WTC11 (cell line): ENCODE data around the gene SPOCK2. TPM values are rescaled to one million over a fixed set of nuclear protein-coding genes. Genes with fewer than 3 reads are reported as not detected.

Experiments
- ATAC-seq: fragments of 200-7000 bp; cut with Tn5 transposase; 2 replicates; pipeline ENCODE4 v1.10.0; 2021; ENCODE audit warnings: mild to moderate bottlenecking, moderate library complexity
- CTCF ChIA-PET: fragments of 300-600 bp; sonication (Branson Sonifier 250); formaldehyde crosslinking; loops from one replicate; lab custom pipeline; 2021; ENCODE audit warnings: antibody characterized with exemption; lab: Charles Lee
- POLR2A ChIA-PET: fragments of 350-600 bp; sonication (Branson Sonifier 250); formaldehyde crosslinking; loops from one replicate; lab custom pipeline; 2021; ENCODE audit warnings: antibody characterized with exemption; lab: Charles Lee
- DNase-seq: peaks from one replicate; pipeline ENCODE4 v3.0.0; 2021; ENCODE audit warnings: low spot score
- H3K27ac Mint-ChIP-seq: 2 replicates; pipeline ENCODE4 v1.8.0; 2021; ENCODE audit warnings: mixed read lengths
- H3K27me3 Mint-ChIP-seq: 2 replicates; pipeline ENCODE4 v1.8.0; 2021; ENCODE audit warnings: low read depth, mild to moderate bottlenecking, moderate library complexity, mixed read lengths
- H3K36me3 Mint-ChIP-seq: 2 replicates; pipeline ENCODE4 v1.8.0; 2021; ENCODE audit warnings: mixed read lengths
- H3K4me1 Mint-ChIP-seq: 2 replicates; pipeline ENCODE4 v1.8.0; 2022; ENCODE audit warnings: mixed read lengths
- H3K4me3 Mint-ChIP-seq: 2 replicates; pipeline ENCODE4 v1.8.0; 2021; ENCODE audit warnings: mild to moderate bottlenecking, moderate library complexity, mixed read lengths
- H3K9me3 Mint-ChIP-seq: 2 replicates; pipeline ENCODE4 v1.8.0; 2021; ENCODE audit warnings: mixed read lengths
- ATF2 ChIP-seq: sonication (generic); formaldehyde crosslinking; IDR thresholded peaks from 2 replicates; pipeline ENCODE4 v1.8.1; 2022; ENCODE audit warnings: low read depth, missing genetic modification reagents, borderline replicate concordance
- ESRRA ChIP-seq: sonication (generic); formaldehyde crosslinking; IDR thresholded peaks from 2 replicates; pipeline ENCODE4 v1.8.1; 2022; ENCODE audit warnings: mild to moderate bottlenecking, missing genetic modification reagents, borderline replicate concordance
- ETV6 ChIP-seq: sonication (generic); formaldehyde crosslinking; IDR thresholded peaks from 2 replicates; pipeline ENCODE4 v1.8.1; 2022; ENCODE audit warnings: mild to moderate bottlenecking, missing genetic modification reagents
- FOXK1 ChIP-seq: sonication (generic); formaldehyde crosslinking; IDR thresholded peaks from 2 replicates; pipeline ENCODE4 v1.8.0; 2022; ENCODE audit warnings: mild to moderate bottlenecking, moderate library complexity, missing genetic modification reagents
- FOXP4 ChIP-seq: sonication (generic); formaldehyde crosslinking; IDR thresholded peaks from 2 replicates; pipeline ENCODE4 v1.8.0; 2022; ENCODE audit warnings: mild to moderate bottlenecking, missing genetic modification reagents
- HMGXB4 ChIP-seq: sonication (generic); formaldehyde crosslinking; IDR thresholded peaks from 2 replicates; pipeline ENCODE4 v1.8.1; 2023; ENCODE audit warnings: mild to moderate bottlenecking, moderate library complexity, missing genetic modification reagents
- NFATC4 ChIP-seq: fragments of 250-450 bp; sonication (Bioruptor Pico); IDR thresholded peaks from 2 replicates; pipeline ENCODE4 v1.9.0; 2021; ENCODE audit warnings: mild to moderate bottlenecking
- NFE2L1 ChIP-seq: sonication (generic); formaldehyde crosslinking; IDR thresholded peaks from 2 replicates; pipeline ENCODE4 v1.8.1; 2023; ENCODE audit warnings: missing genetic modification reagents
- NFYB ChIP-seq: sonication (generic); formaldehyde crosslinking; conservative IDR thresholded peaks from 2 replicates; pipeline ENCODE4 v1.8.0; 2022; ENCODE audit warnings: low read depth, missing genetic modification reagents
- NR2C2 ChIP-seq: sonication (generic); formaldehyde crosslinking; IDR thresholded peaks from 2 replicates; pipeline ENCODE4 v1.8.0; 2022; ENCODE audit warnings: mild to moderate bottlenecking, missing genetic modification reagents
- PREB ChIP-seq: sonication (generic); formaldehyde crosslinking; IDR thresholded peaks from 2 replicates; pipeline ENCODE4 v1.8.1; 2022; ENCODE audit warnings: mild to moderate bottlenecking, missing genetic modification reagents, moderate library complexity, borderline replicate concordance
- RELA ChIP-seq: sonication (generic); formaldehyde crosslinking; IDR thresholded peaks from 2 replicates; pipeline ENCODE4 v1.8.1; 2022; ENCODE audit warnings: missing genetic modification reagents, mild to moderate bottlenecking, borderline replicate concordance
- USF2 ChIP-seq: sonication (generic); formaldehyde crosslinking; IDR thresholded peaks from 2 replicates; pipeline ENCODE4 v1.8.1; 2023; ENCODE audit warnings: mild to moderate bottlenecking, missing genetic modification reagents, moderate library complexity
- ZNF219 ChIP-seq: sonication (generic); formaldehyde crosslinking; IDR thresholded peaks from 2 replicates; pipeline ENCODE4 v1.8.0; 2023; ENCODE audit warnings: missing genetic modification reagents, mild to moderate bottlenecking, borderline replicate concordance
- ZNF396 ChIP-seq: fragments of 250-450 bp; sonication (Bioruptor Pico); IDR thresholded peaks from 2 replicates; pipeline ENCODE4 v1.8.0; 2021; ENCODE audit warnings: mild to moderate bottlenecking, moderate library complexity, borderline replicate concordance
- ZNF423 ChIP-seq: fragments of 250-450 bp; sonication (Bioruptor Pico); IDR thresholded peaks from 2 replicates; pipeline ENCODE4 v2.1.2; 2022; ENCODE audit warnings: mild to moderate bottlenecking, moderate library complexity
- ZNF512 ChIP-seq: sonication (generic); formaldehyde crosslinking; IDR thresholded peaks from 2 replicates; pipeline ENCODE4 v1.8.1; 2022; ENCODE audit warnings: missing genetic modification reagents, borderline replicate concordance
- total RNA-seq: library from RNA; stranded (reverse); gene quantifications from 3 replicates; pipeline ENCODE4 v1.2.3, GENCODE V29; 2021

The SPOCK2 gene
- total RNA-seq, 1 experiment from 2014 or later: 4.7 TPM

- no peak for ATAC-seq
- TF ChIP-seq USF2 (CRISPR knock-in tag) (no peak), NFYB (CRISPR knock-in tag) (no peak), ATF2 (CRISPR knock-in tag) (no peak), ZNF423 (CRISPR knock-in tag) (no peak), ZNF512 (CRISPR knock-in tag) (no peak), NFATC4 (CRISPR knock-in tag) (no peak), ESRRA (CRISPR knock-in tag) (no peak), RELA (CRISPR knock-in tag) (no peak), ZNF396 (CRISPR knock-in tag) (no peak), FOXP4 (no peak), NFE2L1 (CRISPR knock-in tag) (no peak), ZNF219 (no peak), PREB (CRISPR knock-in tag) (no peak), HMGXB4 (no peak), NR2C2 (no peak), ETV6 (no peak), FOXK1 (CRISPR knock-in tag) (no peak)
- TF ChIP-seq, all 79 proteins: peak for 0
- Mint-ChIP-seq H3K9me3 (peaks cover 24% of the 10 kb centered on the region), H3K4me1 (no peaks in the 10 kb centered on the region), H3K4me3 (no peak overlapping the region), H3K27ac (no peak overlapping the region), H3K36me3 (peaks cover 25% of the 10 kb centered on the region), H3K27me3 (no peaks in the 10 kb centered on the region)
- ChIA-PET POLR2A (no interaction called here), CTCF (no interaction called here)
- no peak for DNase-seq
These were observed 26.5 kb upstream of the SPOCK2 start for GRCh38 chr10:72114706-72115450.
